HG03039 (cell line): ENCODE measurements around the gene DUSP6.

ENCODE experiments used
- ATAC-seq: cut with Tn5 transposase; IDR thresholded peaks from one replicate; pipeline ENCODE4 v1.9.1; 2021; ENCODE audit warnings: mild to moderate bottlenecking, moderate library complexity; ENCODE audit not compliant: unreplicated experiment

The DUSP6 gene

GRCh38 chr12:89305373-89305772 lies 46.9 kb downstream of the DUSP6 start:
- ATAC-seq, result no peak

DNA sequence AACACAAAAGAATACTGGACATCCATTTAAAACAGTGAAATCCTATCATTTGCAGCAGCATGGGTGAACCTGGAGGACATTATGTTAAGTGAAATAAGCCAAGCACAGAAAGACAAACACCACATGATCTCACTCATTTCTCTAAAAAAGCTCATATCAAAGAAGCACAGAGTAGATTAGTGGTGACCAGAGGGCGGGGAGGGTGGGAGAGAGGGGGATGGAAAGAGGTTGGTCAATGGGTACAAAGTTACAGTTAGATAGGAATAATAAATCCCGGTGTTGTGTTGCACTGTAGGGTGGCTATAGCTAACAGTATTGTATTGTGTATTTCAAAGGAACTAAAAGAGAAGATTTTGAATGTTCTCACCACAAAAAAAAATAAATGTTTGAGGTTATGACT lies 52.4 kb downstream of the DUSP6 start:
- no peak for ATAC-seq

DNA sequence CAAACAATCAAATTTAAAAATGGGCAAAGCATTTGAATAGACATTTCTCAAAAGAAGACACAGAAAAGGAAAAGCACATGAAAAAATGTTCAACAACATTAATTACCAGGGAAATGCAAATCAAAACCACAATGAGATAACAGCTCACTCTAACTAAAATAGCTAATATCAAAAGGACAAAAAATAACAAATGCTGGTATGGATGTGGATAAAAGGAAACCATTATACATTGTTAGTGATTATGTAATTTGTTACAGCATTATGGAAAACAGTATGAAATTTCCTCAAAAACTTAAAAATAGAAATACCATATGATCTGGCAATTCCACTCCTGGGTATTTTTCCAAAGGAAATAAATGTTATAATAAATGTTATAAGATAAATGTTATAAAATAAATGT lies 52.9 kb downstream of the DUSP6 start:
- ATAC-seq, result no peak
